ENCODE results near the gene DNAJB2. TPM values are rescaled to one million over a fixed set of nuclear protein-coding genes. Genes with fewer than 3 reads are reported as not detected.

Gene DNAJB2
- polyA plus RNA-seq (2012; ENCODE audit: insufficient read depth, insufficient read length), result 22.2 TPM

GRCh38 chr2:219279151-219279915, at the start of gene DNAJB2:
DNAJB2 (plus strand) TSS chr2:219279366; CDS start chr2:219279834, 468 bp downstream.
- H3K4me3 ChIP-seq (ENCODE audit: low read length), result peak within 1 kb of the TSS; percentile 71
- peak; percentile 93 for DNase-seq (ENCODE audit: low read depth, low spot score)

GRCh38 chr2:219230059-219230540, 49.1 kb upstream of the DNAJB2 start:
- peak overlapping the region; percentile 79 for H3K4me3 ChIP-seq (ENCODE audit: low read length)
- no peak for DNase-seq (ENCODE audit: low read depth, low spot score)

GRCh38 chr2:219234331-219234730, 44.8 kb upstream of the DNAJB2 start:
- no peak overlapping the region for H3K4me3 ChIP-seq (ENCODE audit: low read length)
- no peak for DNase-seq (ENCODE audit: low read depth, low spot score)

- no peak overlapping the region for H3K4me3 ChIP-seq (ENCODE audit: low read length)
Measured at GRCh38 chr2:219243291-219243761, 35.8 kb upstream of the DNAJB2 start.

GRCh38 chr2:219244789-219245147, 34.4 kb upstream of the DNAJB2 start:
- peak overlapping the region; percentile 89 for H3K4me3 ChIP-seq (ENCODE audit: low read length)
- no peak for DNase-seq (ENCODE audit: low read depth, low spot score)

More at GRCh38 chr2:219243291-219243761, 35.8 kb upstream of the DNAJB2 start:
- DNase-seq (ENCODE audit: low read depth, low spot score), result no peak

GRCh38 chr2:219245148-219245898, 33.8 kb upstream of the DNAJB2 start, which contains the start of the genes GLB1L and STK16:
GLB1L (minus strand) TSS chr2:219245444; CDS start chr2:219243573, 1,871 bp downstream.
STK16 (plus strand) TSS chr2:219245479; CDS start chr2:219246000, 521 bp downstream.
- H3K4me3 ChIP-seq (ENCODE audit: low read length), result peak within 1 kb of the TSS; percentile 89
- DNase-seq (ENCODE audit: low read depth, low spot score), result peak; percentile 86

- H3K4me3 ChIP-seq (ENCODE audit: low read length), result peak overlapping the region; percentile 89
- DNase-seq (ENCODE audit: low read depth, low spot score), result no peak
Measured at GRCh38 chr2:219245899-219246230, 33.3 kb upstream of the DNAJB2 start.

GRCh38 chr2:219246559-219246958, 32.6 kb upstream of the DNAJB2 start:
- H3K4me3 ChIP-seq (ENCODE audit: low read length), result no peak overlapping the region
- no peak for DNase-seq (ENCODE audit: low read depth, low spot score)

GRCh38 chr2:219247678-219248642, 31.2 kb upstream of the DNAJB2 start:
- H3K4me3 ChIP-seq (ENCODE audit: low read length), result peak overlapping the region; percentile 0; the same call in 1 of the 2 replicates
- peak; percentile 93 for DNase-seq (ENCODE audit: low read depth, low spot score)

- DNase-seq (ENCODE audit: low read depth, low spot score), result no peak
- H3K4me3 ChIP-seq (ENCODE audit: low read length), result no peak overlapping the region
Measured at GRCh38 chr2:219248845-219249202, 30.3 kb upstream of the DNAJB2 start.

GRCh38 chr2:219249203-219249980, 29.8 kb upstream of the DNAJB2 start:
- no peak for DNase-seq (ENCODE audit: low read depth, low spot score)
- H3K4me3 ChIP-seq (ENCODE audit: low read length), result no peak overlapping the region

GRCh38 chr2:219250049-219250781, 29.0 kb upstream of the DNAJB2 start:
- no peak for DNase-seq (ENCODE audit: low read depth, low spot score)

GRCh38 chr2:219251656-219252055, 27.5 kb upstream of the DNAJB2 start:
- DNase-seq (ENCODE audit: low read depth, low spot score), result no peak
- H3K4me3 ChIP-seq (ENCODE audit: low read length), result no peak overlapping the region

More at GRCh38 chr2:219250049-219250781, 29.0 kb upstream of the DNAJB2 start:
- H3K4me3 ChIP-seq (ENCODE audit: low read length), result no peak overlapping the region

GRCh38 chr2:219252084-219252483, 27.1 kb upstream of the DNAJB2 start:
- no peak for DNase-seq (ENCODE audit: low read depth, low spot score)
- H3K4me3 ChIP-seq (ENCODE audit: low read length), result no peak overlapping the region

GRCh38 chr2:219252570-219252899, 26.6 kb upstream of the DNAJB2 start:
- DNase-seq (ENCODE audit: low read depth, low spot score), result no peak
- H3K4me3 ChIP-seq (ENCODE audit: low read length), result peak overlapping the region; percentile 53

- no peak for DNase-seq (ENCODE audit: low read depth, low spot score)
- H3K4me3 ChIP-seq (ENCODE audit: low read length), result peak within 1 kb of the TSS; percentile 53
Measured at GRCh38 chr2:219252900-219253752, 26.0 kb upstream of the DNAJB2 start, which contains the start of gene TUBA4B. TUBA4B (plus strand) TSS chr2:219253243; CDS start chr2:219253408, 165 bp downstream.
